ENCODE measurements around the gene KPNA4.
"Not testable (repeated sequence)": the region's sequence is repeated elsewhere in the genome, so short reads cannot be mapped to it uniquely, and the experiment has no call there.

The KPNA4 gene

DNA sequence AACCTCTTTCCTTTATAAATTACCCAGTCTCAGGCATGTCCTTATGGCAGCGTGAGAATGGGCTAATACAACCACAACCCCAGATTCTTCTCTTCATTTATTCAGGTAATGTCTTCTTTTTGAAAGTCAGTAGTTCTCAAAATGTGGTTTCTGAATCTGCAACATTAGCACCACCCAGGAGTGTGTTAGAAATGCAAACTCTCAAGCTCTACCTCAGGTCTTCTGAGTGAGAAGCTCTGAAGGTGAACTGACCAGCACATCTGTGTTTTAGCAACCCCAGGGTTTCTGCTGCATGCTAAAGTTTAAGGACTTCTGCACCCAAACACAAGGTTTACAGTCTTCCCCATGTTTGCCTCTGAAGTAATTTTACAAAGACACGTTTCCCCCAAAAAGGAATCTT is 93.5 kb downstream of the KPNA4 start:
- Mint-ChIP-seq H3K4me1 (peaks cover 3% of the 10 kb centered on the region), H3K36me3 (peaks cover 3% of the 10 kb centered on the region), H3K9me3 (peaks cover 11% of the 10 kb centered on the region), H3K27me3 (peaks cover 2% of the 10 kb centered on the region), H3K27ac (no peak overlapping the region), H3K4me3 (no peak overlapping the region)
- ATAC-seq (ENCODE audit: low read depth) = no peak
- DNase-seq (ENCODE audit: low spot score in 2 of 2) = no peak

DNA sequence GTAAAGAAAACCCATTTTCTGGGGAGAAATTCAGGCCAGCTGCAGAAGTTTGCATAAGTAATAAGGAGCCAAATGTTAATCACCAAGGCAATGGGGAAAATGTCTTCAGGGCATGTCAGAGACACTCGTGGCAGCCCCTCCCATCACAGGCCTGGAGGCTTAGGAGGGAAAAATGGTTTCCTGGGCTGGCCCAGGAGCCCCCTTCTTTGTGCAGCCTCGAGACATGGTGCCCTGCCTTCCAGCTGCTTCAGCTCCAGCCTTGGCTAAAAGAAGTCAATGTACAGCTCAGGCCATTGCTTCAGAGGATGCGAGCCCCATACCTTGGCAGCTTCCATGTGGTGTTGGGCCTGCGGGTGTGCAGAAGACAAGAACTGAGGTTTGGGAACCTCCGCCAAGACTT is 95.2 kb downstream of the KPNA4 start:
- Mint-ChIP-seq H3K4me1 (peaks cover 3% of the 10 kb centered on the region), H3K27me3 (peaks cover 2% of the 10 kb centered on the region), H3K36me3 (peaks cover 3% of the 10 kb centered on the region), H3K9me3 (peaks cover 11% of the 10 kb centered on the region), H3K4me3 (no peak overlapping the region), H3K27ac (no peak overlapping the region)
- ATAC-seq (ENCODE audit: low read depth) = no peak
- no peak for DNase-seq (ENCODE audit: low spot score in 2 of 2)

DNA sequence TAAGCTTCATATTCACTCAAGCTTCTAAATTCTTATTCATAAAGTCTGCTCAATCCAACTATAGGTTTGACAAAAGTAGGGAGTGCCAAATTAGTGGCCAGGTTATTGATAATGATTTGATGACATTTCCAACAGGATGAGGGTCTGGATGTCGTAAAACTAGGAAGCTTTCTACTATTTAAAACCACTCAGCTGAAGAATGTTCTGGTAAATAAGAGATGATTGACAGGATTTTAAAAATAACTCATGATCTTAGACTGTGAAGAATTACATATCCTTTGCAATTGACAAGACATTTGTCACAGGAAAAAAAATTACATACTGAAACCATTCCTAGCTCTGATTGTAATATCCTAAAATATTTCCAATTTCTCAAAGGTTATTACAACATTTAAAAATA is 100.4 kb downstream of the KPNA4 start:
- ATAC-seq (ENCODE audit: low read depth) (no peak), DNase-seq (ENCODE audit: low spot score in 2 of 2) (no peak)
- Mint-ChIP-seq H3K4me1 (no peaks in the 10 kb centered on the region), H3K9me3 (peaks cover 11% of the 10 kb centered on the region), H3K4me3 (no peak overlapping the region), H3K27me3 (peaks cover 14% of the 10 kb centered on the region), H3K36me3 (peaks cover 3% of the 10 kb centered on the region), H3K27ac (no peak overlapping the region)

DNA sequence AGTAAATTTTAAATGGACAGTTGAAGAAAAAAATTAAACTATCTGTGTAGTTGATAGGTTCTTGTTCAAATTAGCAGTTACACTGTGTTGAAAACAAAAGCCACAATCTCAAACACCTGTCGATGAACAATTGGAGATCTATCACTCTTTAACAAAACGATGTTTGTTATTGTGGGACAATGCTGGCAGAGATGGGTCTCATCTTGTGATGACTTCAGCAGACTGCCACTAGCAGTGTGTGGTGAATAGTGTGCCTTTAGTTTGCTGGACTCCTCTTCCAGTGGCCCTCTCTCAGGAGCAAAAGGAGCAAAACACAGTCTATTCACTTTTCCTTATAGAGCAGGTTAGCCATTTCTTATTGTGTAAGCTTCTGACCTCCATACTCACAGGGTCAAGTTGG is 101.0 kb downstream of the KPNA4 start:
- Mint-ChIP-seq H3K4me1 (no peaks in the 10 kb centered on the region), H3K4me3 (no peak overlapping the region), H3K36me3 (no peaks in the 10 kb centered on the region), H3K9me3 (peaks cover 5% of the 10 kb centered on the region), H3K27ac (no peak overlapping the region), H3K27me3 (peaks cover 14% of the 10 kb centered on the region)
- ATAC-seq (ENCODE audit: low read depth) (no peak), DNase-seq (ENCODE audit: low spot score in 2 of 2) (no peak)

DNA sequence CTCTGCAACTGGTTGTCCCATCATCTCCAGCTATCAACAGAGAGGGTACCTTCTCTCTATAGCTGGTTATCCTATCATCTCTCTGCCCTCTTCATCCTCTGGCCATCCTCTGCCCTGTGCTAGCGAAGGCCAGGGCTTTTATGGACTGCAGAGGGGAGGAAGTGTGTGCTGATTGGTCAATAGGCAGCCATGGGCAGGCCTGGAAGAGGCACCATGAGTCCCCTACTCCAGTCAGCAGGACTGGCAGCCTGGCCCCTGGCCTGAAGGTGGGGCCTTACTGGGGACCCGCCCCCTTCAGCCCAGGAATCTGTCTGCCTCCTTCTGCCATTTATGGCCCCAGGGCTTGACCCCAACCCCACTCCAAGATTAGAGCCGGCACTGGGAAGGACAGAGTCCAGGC is 105.3 kb downstream of the KPNA4 start:
- no peaks in the 10 kb centered on the region for H3K4me1 Mint-ChIP-seq
- H3K36me3 Mint-ChIP-seq = no peaks in the 10 kb centered on the region
- H3K4me3 Mint-ChIP-seq = no peak overlapping the region
- DNase-seq (ENCODE audit: low spot score in 2 of 2) (no peak), ATAC-seq (ENCODE audit: low read depth) (no peak)
- H3K27ac Mint-ChIP-seq = no peak overlapping the region
- H3K9me3 Mint-ChIP-seq = no peaks in the 10 kb centered on the region
- peaks cover 11% of the 10 kb centered on the region for H3K27me3 Mint-ChIP-seq

DNA sequence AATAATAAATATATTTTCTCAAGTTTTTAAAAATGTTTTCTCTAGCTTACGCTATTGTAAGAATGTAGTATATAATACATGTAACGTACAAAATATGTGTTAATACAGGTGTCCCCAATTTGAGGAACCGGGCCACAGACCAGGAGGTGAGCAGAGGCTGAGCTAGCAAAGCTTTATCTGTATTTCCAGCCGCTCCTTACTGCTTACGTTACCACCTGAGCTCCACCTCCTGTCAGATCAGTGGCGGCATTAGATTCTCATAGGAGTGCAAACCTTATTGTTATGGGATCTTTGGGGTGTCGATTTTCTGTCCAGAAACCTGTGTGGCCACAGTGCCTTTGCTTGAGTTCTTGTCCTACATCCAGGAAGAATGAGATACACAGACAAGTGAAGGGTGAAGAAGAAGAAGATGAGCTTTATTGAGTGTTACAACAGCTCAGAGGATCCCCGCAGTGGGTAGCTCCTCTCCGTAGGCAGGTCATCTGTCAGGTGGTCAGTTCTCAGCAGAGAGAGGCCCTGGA is 105.9 kb downstream of the KPNA4 start:
- Mint-ChIP-seq H3K4me1 (no peaks in the 10 kb centered on the region), H3K27me3 (peaks cover 11% of the 10 kb centered on the region)
- no peak for ATAC-seq (ENCODE audit: low read depth)

DNA sequence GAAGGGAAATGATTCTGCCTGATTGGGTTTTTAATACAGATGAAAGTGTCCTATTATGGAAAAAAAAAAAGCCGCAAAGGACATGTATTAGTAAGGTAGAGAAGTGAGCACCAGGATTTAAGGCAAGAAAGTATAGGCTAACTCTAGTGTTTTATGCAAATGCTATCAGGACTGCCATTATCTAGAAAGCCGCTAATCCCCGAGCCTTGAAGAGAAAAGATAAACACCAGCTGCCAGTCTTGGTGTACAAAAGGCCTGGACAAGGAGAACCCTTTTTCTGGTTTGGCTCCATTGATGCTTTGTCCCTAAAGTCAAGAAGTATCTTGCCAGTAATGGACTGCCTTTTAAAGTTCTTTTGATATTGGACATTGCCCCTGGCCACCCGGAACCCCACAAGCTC is 107.2 kb downstream of the KPNA4 start:
- DNase-seq (ENCODE audit: low spot score in 2 of 2) = no peak
- H3K27ac Mint-ChIP-seq = no peak overlapping the region
- H3K4me3 Mint-ChIP-seq = no peak overlapping the region
- no peaks in the 10 kb centered on the region for H3K36me3 Mint-ChIP-seq
- no peaks in the 10 kb centered on the region for H3K4me1 Mint-ChIP-seq
- H3K27me3 Mint-ChIP-seq = peaks cover 9% of the 10 kb centered on the region
- H3K9me3 Mint-ChIP-seq = no peaks in the 10 kb centered on the region
- ATAC-seq (ENCODE audit: low read depth) = no peak

More for the DNA sequence above, 105.9 kb downstream of the KPNA4 start:
- no peak for DNase-seq (ENCODE audit: low spot score in 2 of 2)
- Mint-ChIP-seq H3K36me3 (no peaks in the 10 kb centered on the region), H3K9me3 (no peaks in the 10 kb centered on the region), H3K4me3 (no peak overlapping the region), H3K27ac (no peak overlapping the region)

DNA sequence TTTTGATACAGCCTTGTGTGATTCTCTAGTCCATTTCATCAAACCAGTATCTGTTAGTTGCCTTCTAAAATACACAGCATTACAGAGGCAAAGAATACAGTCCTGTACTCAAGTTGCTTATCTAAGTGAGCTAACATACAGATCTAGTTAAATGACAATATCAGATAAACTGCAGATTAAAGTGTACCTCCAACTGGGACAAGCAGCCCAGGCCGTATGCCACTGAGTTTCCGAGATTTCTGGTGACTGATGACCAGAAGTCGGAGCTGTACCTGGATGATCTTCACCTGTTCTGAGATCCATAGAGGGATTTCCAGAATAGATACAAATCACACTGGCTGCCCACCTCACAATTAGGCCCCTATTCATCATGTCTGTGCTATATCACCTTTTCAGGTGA is 109.5 kb downstream of the KPNA4 start:
- Mint-ChIP-seq H3K9me3 (no peaks in the 10 kb centered on the region), H3K27me3 (no peaks in the 10 kb centered on the region), H3K4me1 (no peaks in the 10 kb centered on the region), H3K4me3 (no peak overlapping the region), H3K27ac (no peak overlapping the region), H3K36me3 (no peaks in the 10 kb centered on the region)
- DNase-seq (ENCODE audit: low spot score in 2 of 2) (no peak), ATAC-seq (ENCODE audit: low read depth) (no peak)

DNA sequence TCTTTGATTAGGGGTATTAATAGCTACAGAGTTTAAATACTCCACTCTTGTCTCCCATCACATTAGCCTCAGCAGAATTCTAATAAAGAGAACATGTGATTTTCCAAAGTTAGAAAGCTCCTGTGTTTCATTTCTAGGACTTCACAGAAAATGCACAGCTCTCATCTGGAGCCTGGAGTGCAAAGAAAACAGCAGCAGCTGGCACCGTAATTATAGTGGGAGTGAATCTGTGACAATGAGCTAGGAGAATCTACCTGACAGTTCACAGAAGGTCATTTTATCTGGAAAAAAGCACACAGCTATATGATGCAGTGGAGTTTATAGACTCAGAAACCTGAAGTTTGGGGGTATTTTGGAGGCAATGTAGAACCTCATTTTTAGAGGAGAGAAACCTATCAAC is 110.4 kb downstream of the KPNA4 start:
- no peak overlapping the region for H3K4me3 Mint-ChIP-seq
- no peaks in the 10 kb centered on the region for H3K27me3 Mint-ChIP-seq
- H3K4me1 Mint-ChIP-seq = peaks cover 4% of the 10 kb centered on the region
- ATAC-seq (ENCODE audit: low read depth) (no peak), DNase-seq (ENCODE audit: low spot score in 2 of 2) (no peak)
- no peaks in the 10 kb centered on the region for H3K36me3 Mint-ChIP-seq
- H3K9me3 Mint-ChIP-seq = no peaks in the 10 kb centered on the region
- H3K27ac Mint-ChIP-seq = no peak overlapping the region

DNA sequence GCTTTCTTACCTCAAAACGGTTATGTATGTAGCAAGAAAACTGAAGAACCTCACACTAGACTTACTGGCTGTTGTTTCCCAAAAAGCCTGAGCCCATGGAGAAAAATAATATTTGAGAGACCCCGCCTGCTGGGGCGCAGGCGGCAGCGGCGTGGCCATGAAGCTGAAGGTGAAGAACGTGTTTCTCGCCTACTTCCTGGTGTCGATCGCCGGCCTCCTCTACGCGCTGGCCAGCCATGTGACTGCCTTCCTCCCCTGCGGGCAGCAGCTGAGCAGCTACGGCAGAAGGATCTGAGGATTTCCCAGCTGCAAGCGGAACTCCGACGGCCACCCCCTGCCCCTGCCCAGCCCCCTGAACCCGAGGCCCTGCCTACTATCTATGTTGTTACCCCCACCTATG is 113.1 kb downstream of the KPNA4 start:
- H3K27ac Mint-ChIP-seq; H3K9me3 Mint-ChIP-seq; H3K4me3 Mint-ChIP-seq; H3K27me3 Mint-ChIP-seq; H3K36me3 Mint-ChIP-seq; DNase-seq (ENCODE audit: low spot score in 2 of 2); ATAC-seq (ENCODE audit: low read depth): not testable (repeated sequence)
- H3K4me1 Mint-ChIP-seq = peaks cover 14% of the 10 kb centered on the region

DNA sequence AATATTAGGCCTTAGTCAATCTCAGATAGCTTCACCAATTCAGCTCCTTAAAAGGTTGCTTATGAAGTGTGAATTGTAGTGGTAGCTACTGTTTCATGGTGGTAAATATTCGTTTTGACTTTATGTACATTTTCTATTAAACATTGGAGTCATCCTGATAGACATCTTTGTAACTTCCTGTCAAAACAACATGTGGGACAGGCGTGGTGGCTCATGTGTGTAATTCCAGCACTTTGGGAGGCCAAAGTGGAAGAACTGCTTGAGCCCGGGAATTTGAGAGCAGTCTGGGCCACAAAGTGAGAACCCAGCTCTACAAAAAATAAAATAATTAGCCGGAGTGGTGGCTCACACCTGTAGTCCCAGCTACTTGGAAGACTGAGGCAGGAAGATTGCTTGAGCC is 113.8 kb downstream of the KPNA4 start:
- no peaks in the 10 kb centered on the region for H3K36me3 Mint-ChIP-seq

DNA sequence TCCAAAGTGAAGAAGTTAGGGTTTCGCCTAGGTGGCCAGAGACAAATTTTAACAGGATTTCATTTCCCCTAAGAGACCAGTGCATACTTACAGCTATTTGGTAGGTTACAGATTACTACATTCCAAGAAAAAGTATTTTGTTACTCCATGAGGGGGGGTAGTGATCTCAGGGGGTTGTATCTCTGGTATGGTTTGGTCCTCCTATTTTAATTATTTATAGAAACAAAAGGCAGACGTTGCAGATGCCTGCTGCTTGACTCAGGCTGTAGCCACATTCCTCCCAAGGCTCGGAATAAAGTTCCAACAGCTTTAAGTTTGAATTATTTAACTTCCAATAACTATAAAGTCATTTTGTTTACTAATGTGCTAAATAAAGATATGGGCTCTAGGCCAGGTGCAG is 114.5 kb downstream of the KPNA4 start:
- H3K4me3 Mint-ChIP-seq = peak overlapping the region; percentile 98
- H3K36me3 Mint-ChIP-seq = peaks cover 2% of the 10 kb centered on the region
- H3K4me1 Mint-ChIP-seq = peaks cover 17% of the 10 kb centered on the region
- H3K9me3 Mint-ChIP-seq = no peaks in the 10 kb centered on the region
- DNase-seq (ENCODE audit: low spot score in 2 of 2) = no peak
- no peaks in the 10 kb centered on the region for H3K27me3 Mint-ChIP-seq
- no peak for ATAC-seq (ENCODE audit: low read depth)
- H3K27ac Mint-ChIP-seq = no peak overlapping the region

More for the DNA sequence above, 113.8 kb downstream of the KPNA4 start:
- Mint-ChIP-seq H3K27me3 (no peaks in the 10 kb centered on the region), H3K9me3 (no peaks in the 10 kb centered on the region), H3K27ac (no peak overlapping the region), H3K4me1 (peaks cover 14% of the 10 kb centered on the region), H3K4me3 (no peak overlapping the region)
- DNase-seq (ENCODE audit: low spot score in 2 of 2) = no peak
- no peak for ATAC-seq (ENCODE audit: low read depth)

DNA sequence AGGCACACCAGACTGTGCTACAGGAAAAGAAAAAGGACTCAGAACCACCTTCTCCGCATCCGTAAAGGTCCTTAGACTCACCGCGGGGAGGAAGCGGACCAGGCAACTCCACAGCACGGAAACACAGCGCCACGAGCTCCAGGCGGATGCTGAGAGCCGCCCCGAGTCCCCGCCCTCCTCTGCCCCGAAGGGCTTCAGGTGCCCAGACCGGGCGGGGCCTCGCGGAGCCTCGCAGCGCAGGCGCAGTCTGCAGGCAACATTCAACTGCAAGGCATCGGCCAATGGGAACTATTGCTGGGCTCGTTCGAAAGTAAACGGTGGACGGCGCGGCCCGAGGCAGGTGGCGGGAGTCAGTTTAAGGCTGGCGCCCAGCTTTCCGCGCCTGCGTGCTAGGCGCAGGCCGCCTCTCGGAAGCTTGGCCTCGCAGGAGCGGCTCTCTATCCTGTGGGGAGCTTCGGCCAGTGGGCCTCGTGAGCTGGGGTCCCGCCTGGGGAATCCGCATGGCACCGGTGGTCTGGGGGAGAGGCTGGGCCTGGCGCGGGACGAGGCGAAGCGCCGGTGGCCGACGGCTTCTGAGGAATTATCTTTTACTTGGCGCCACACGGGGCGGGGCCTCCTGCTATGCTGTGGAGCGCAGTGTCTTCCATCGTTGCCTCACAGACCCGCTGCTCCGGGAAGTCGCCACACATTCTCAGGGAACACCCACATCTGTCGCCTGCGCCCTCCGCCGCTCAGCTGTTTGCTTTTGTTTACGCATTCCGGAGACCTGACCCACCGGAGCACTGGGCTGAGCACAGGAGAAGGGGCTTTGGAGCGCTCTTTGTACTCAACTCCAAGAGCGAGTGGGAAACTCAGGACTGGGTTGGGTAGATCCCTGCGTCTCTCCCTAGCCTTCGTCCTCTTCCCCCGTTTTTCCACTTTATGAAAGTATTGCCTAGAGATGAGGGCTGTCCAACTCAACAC is 115.5 kb downstream of the KPNA4 start, which contains the start of gene TRIM59:
Gene TRIM59, minus strand, starts transcription at position 151 of the 963 bp plus-strand sequence. CDS start 10,603 bp downstream, outside the sequence.
- H3K9me3 Mint-ChIP-seq = no peaks in the 10 kb centered on the region
- H3K27ac Mint-ChIP-seq = peak within 1 kb of the TSS; percentile 93
- DNase-seq (ENCODE audit: low spot score in 2 of 2) (peak; percentile 87 to 92), ATAC-seq (ENCODE audit: low read depth) (peak; percentile 92)
- peak within 1 kb of the TSS; percentile 98 for H3K4me3 Mint-ChIP-seq
- no peaks in the 10 kb centered on the region for H3K27me3 Mint-ChIP-seq
- H3K4me1 Mint-ChIP-seq = peaks cover 20% of the 10 kb centered on the region
- peaks cover 5% of the 10 kb centered on the region for H3K36me3 Mint-ChIP-seq

DNA sequence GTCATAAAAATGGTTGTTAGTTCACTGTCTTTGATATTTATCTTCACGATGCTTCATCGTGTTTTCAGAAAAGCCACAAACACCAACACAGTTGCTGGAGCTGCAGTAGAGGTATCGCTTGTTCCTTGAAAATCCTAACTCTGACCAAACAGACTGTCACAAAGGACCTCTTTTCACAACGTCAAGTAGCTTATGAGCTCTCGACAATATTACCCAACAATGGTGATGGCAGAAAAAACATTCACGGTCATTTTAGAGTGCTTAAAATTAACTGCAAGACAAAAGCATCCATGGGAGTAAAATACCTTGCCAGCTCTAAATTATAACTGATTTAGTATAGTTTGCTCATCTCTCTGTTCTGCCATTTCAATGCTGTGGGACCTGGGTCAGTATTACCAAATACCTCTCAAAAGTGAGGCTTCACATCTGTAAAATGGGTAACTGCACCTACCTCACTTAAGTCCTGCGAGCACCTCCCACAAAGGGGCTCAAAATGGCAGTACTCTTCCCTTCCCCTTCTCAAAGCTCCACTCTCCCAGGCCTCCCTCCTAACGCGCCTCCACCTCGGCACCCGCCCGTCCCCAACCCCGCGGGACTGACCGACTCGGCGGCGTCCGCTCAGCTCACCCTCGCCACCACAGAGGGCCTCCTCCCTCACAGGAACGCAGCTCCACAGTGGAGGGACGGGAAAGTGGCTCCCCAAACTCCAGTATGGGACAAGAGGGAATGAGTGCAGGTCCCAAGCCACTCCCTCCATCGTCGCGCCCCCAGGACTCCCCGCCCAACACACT is 116.3 kb downstream of the KPNA4 start:
- Mint-ChIP-seq H3K9me3 (no peaks in the 10 kb centered on the region), H3K36me3 (peaks cover 9% of the 10 kb centered on the region), H3K4me1 (peaks cover 25% of the 10 kb centered on the region), H3K27me3 (no peaks in the 10 kb centered on the region), H3K27ac (peak overlapping the region; percentile 93), H3K4me3 (peak overlapping the region; percentile 98)
- ATAC-seq (ENCODE audit: low read depth) = peak; percentile 39
- no peak for DNase-seq (ENCODE audit: low spot score in 2 of 2)

Data from memory B cell (primary cell).